Subcutaneous abdominal adipose tissue (tissue), 5 donors: ENCODE measurements around the gene FRMD6.
"Not testable (repeated sequence)": the region's sequence is repeated elsewhere in the genome, so short reads cannot be mapped to it uniquely, and the experiment has no call there.

ENCODE experiments used
- H3K27ac ChIP-seq: one replicate; pipeline ENCODE4 v1.7.0; 2013; ENCODE audit warnings: low read depth, mild to moderate bottlenecking, inconsistent platforms, low read length, moderate library complexity
- H3K27me3 ChIP-seq, 5 donors: one replicate each; pipeline ENCODE4 v1.7.0; 2013; ENCODE audit warnings: low read length in 5 of 5, inconsistent platforms in 1 of 5; ENCODE audit not compliant: control insufficient read depth in 5 of 5, insufficient read depth in 4 of 5
- H3K36me3 ChIP-seq, 5 donors: one replicate each; pipeline ENCODE4 v1.7.0; 2013; ENCODE audit warnings: low read length in 5 of 5; ENCODE audit not compliant: control insufficient read depth in 5 of 5, insufficient read depth in 5 of 5
- H3K4me1 ChIP-seq, 5 donors: one replicate each; pipeline ENCODE4 v1.7.0; 2013; ENCODE audit warnings: low read length in 5 of 5, mild to moderate bottlenecking in 3 of 5, moderate library complexity in 1 of 5; ENCODE audit not compliant: control insufficient read depth in 5 of 5, insufficient read depth in 5 of 5
- H3K4me3 ChIP-seq, 5 donors: one replicate each; pipeline ENCODE4 v1.7.0; 2013; ENCODE audit warnings: low read length in 5 of 5, low read depth in 1 of 5
- H3K9ac ChIP-seq, 5 donors: one replicate each; pipeline ENCODE4 v1.7.0; 2013; ENCODE audit warnings: low read length in 5 of 5, mild to moderate bottlenecking in 4 of 5, moderate library complexity in 3 of 5
- H3K9me3 ChIP-seq, 5 donors: one replicate each; pipeline ENCODE4 v1.7.0; 2013; ENCODE audit warnings: low read length in 5 of 5; ENCODE audit not compliant: control insufficient read depth in 5 of 5
- donor health status: healthy.
- donor health status: healthy.
- donor health status: healthy.
- donor health status: healthy.
- donor health status: healthy.

The FRMD6 gene

GRCh38 chr14:51751611-51752345 lies 100.1 kb downstream of the FRMD6 start:
- H3K4me3 ChIP-seq, H3K4me1 ChIP-seq, H3K27ac ChIP-seq, H3K36me3 ChIP-seq, H3K9me3 ChIP-seq, H3K9ac ChIP-seq, H3K27me3 ChIP-seq: not testable (repeated sequence)

GRCh38 chr14:51757756-51758155 lies 106.0 kb downstream of the FRMD6 start:
- H3K27ac ChIP-seq: not testable (repeated sequence)

GRCh38 chr14:51759950-51760349 lies 108.2 kb downstream of the FRMD6 start:
- Histone ChIP-seq H3K4me3 (no peak overlapping the region), H3K9ac (no peak overlapping the region)

More at GRCh38 chr14:51757756-51758155, 106.0 kb downstream of the FRMD6 start:
- not testable (repeated sequence) for H3K4me3 ChIP-seq, H3K36me3 ChIP-seq, H3K4me1 ChIP-seq, H3K9me3 ChIP-seq, H3K27me3 ChIP-seq, H3K9ac ChIP-seq

GRCh38 chr14:51765726-51766125 lies 114.0 kb downstream of the FRMD6 start:
- not testable (repeated sequence) for H3K9me3 ChIP-seq, H3K27me3 ChIP-seq

More at GRCh38 chr14:51759950-51760349, 108.2 kb downstream of the FRMD6 start:
- no peaks in the 10 kb centered on the region for H3K9me3 ChIP-seq
- no peaks in the 10 kb centered on the region for H3K27me3 ChIP-seq
- no peaks in the 10 kb centered on the region for H3K4me1 ChIP-seq
- no peaks in the 10 kb centered on the region for H3K36me3 ChIP-seq
- H3K27ac ChIP-seq: no peak overlapping the region

GRCh38 chr14:51766586-51766985 lies 114.9 kb downstream of the FRMD6 start:
- H3K9ac ChIP-seq, H3K4me3 ChIP-seq, H3K36me3 ChIP-seq, H3K9me3 ChIP-seq, H3K4me1 ChIP-seq, H3K27me3 ChIP-seq, H3K27ac ChIP-seq: not testable (repeated sequence)

More at GRCh38 chr14:51765726-51766125, 114.0 kb downstream of the FRMD6 start:
- not testable (repeated sequence) for H3K4me1 ChIP-seq, H3K27ac ChIP-seq, H3K4me3 ChIP-seq, H3K36me3 ChIP-seq, H3K9ac ChIP-seq

GRCh38 chr14:51769261-51769660 lies 117.6 kb downstream of the FRMD6 start:
- not testable (repeated sequence) for H3K27ac ChIP-seq, H3K9ac ChIP-seq, H3K4me1 ChIP-seq, H3K9me3 ChIP-seq, H3K27me3 ChIP-seq, H3K4me3 ChIP-seq, H3K36me3 ChIP-seq

- Histone ChIP-seq H3K4me1 (peaks cover 1 to 6% (median 3%) of the 10 kb centered on the region in 5 donors), H3K9me3 (no peaks in the 10 kb centered on the region), H3K36me3 (no peaks in the 10 kb centered on the region), H3K27me3 (no peaks in the 10 kb centered on the region), H3K27ac (no peak overlapping the region), H3K9ac (no peak overlapping the region), H3K4me3 (no peak overlapping the region)
Measured at GRCh38 chr14:51774209-51774608, 122.5 kb downstream of the FRMD6 start.

GRCh38 chr14:51776102-51776894 lies 124.6 kb downstream of the FRMD6 start:
- Histone ChIP-seq H3K27ac (no peak overlapping the region), H3K4me3 (peak overlapping the region in 3 of 5 donors; percentile 4 to 46 (median 32)), H3K4me1 (peaks cover 1 to 11% (median 10%) of the 10 kb centered on the region in 5 donors), H3K36me3 (no peaks in the 10 kb centered on the region), H3K9ac (no peak overlapping the region), H3K27me3 (no peaks in the 10 kb centered on the region), H3K9me3 (no peaks in the 10 kb centered on the region)

- Histone ChIP-seq H3K27ac (no peak overlapping the region), H3K9me3 (no peaks in the 10 kb centered on the region), H3K4me1 (peaks cover 1 to 17% (median 12%) of the 10 kb centered on the region in 5 donors), H3K4me3 (no peak overlapping the region), H3K27me3 (no peaks in the 10 kb centered on the region), H3K9ac (peak overlapping the region in 1 of 5 donors; percentile 41), H3K36me3 (no peaks in the 10 kb centered on the region)
Measured at GRCh38 chr14:51780006-51780692, 128.4 kb downstream of the FRMD6 start.
